HCT116 (cell line): ENCODE results near the gene LNPK. TPM values are rescaled to one million over a fixed set of nuclear protein-coding genes. Genes with fewer than 3 reads are reported as not detected.

Experiments used
- ATAC-seq: fragments of 200-7000 bp; cut with Tn5 transposase; 2 replicates; pipeline ENCODE4 v1.9.1; 2020; ENCODE audit warnings: mild to moderate bottlenecking, moderate library complexity
- BruUV-seq: library from RNA; stranded (reverse); fragments of 400-500 nt; replicated peaks from 2 replicates; lab custom pipeline; 2021; lab: Mats Ljungman, UMichigan
- CTCF ChIA-PET: fragments of 300-600 bp; sonication (Branson Sonifier 250); formaldehyde crosslinking; loops from one replicate; lab custom pipeline; 2021; ENCODE audit warnings: antibody characterized with exemption; lab: Charles Lee
- POLR2A ChIA-PET: fragments of 300-600, 350-600 bp; sonication (Branson Sonifier 250); formaldehyde crosslinking; loops from one replicate; lab custom pipeline; 2021; ENCODE audit warnings: antibody characterized with exemption; lab: Charles Lee
- RAD21 ChIA-PET, 2 experiments: fragments of 300-600 bp; sonication (Branson Sonifier 250); formaldehyde crosslinking; loops; one replicate each; lab custom pipeline; 2023; ENCODE audit warnings: low total read pairs in 2 of 2; ENCODE audit not compliant: uncharacterized antibody in 2 of 2, unreplicated experiment in 2 of 2, low non-redundant PET in 1 of 2; lab: Charles Lee
- DNase-seq: peaks from one replicate; pipeline ENCODE4 v3.0.0-alpha.2; 2010; ENCODE audit warnings: low read depth, low spot score
- H2AFZ ChIP-seq: fragments of 200-600 bp; shearing (Covaris generic), sonication (generic); 2 replicates; pipeline ENCODE4 v1.6.1; 2017; ENCODE audit warnings: low read depth, mixed run types, mixed read lengths, antibody characterized with exemption, low read length; ENCODE audit not compliant: poor library complexity, severe bottlenecking
- H3K27ac ChIP-seq: 2 replicates; pipeline ENCODE4 v1.5.1; 2012; ENCODE audit warnings: low read depth, low read length
- H3K27me3 ChIP-seq: fragments of 200-600 bp; sonication (generic); 2 replicates; pipeline ENCODE4 v1.6.1; 2016; ENCODE audit warnings: mixed run types, low read length, mixed read lengths; ENCODE audit not compliant: insufficient read depth
- H3K36me3 ChIP-seq, 2 experiments: fragments of 200-500 bp in 1 of 2; fragments of 200-600 bp in 1 of 2; sonication (Bioruptor generic) in 1 of 2; sonication (generic) in 1 of 2; 2 replicates each; pipeline versions ENCODE4 v1.5.1 to v1.6.1; 2014 to 2016; ENCODE audit warnings: low read length in 2 of 2, inconsistent platforms in 1 of 2, mixed read lengths in 1 of 2, mixed run types in 1 of 2; ENCODE audit not compliant: insufficient read depth in 2 of 2, control insufficient read depth in 1 of 2
- H3K4me1 ChIP-seq, 2 experiments: fragments of 200-600 bp in 1 of 2; sonication (generic) in 1 of 2; 2 replicates each; pipeline versions ENCODE4 v1.5.1 to v1.6.1; 2012 to 2017; ENCODE audit warnings: low read length in 2 of 2, inconsistent platforms in 1 of 2, mild to moderate bottlenecking in 1 of 2, mixed read lengths in 1 of 2, mixed run types in 1 of 2, moderate library complexity in 1 of 2; ENCODE audit not compliant: insufficient read depth in 2 of 2, control insufficient read depth in 1 of 2
- H3K4me2 ChIP-seq: fragments of 200-600 bp; sonication (generic); 2 replicates; pipeline ENCODE4 v1.6.1; 2017; ENCODE audit warnings: mixed run types, low read length, mixed read lengths
- H3K4me3 ChIP-seq, 2 experiments: fragments of 200-600 bp in 1 of 2; sonication (generic) in 1 of 2; replicated peaks in 1 of 2; 2 replicates each; pipeline ENCODE4 v1.5.1; 2011 to 2016; ENCODE audit warnings: low read length in 2 of 2, control low read depth in 1 of 2, low read depth in 1 of 2, mild to moderate bottlenecking in 1 of 2, mixed read lengths in 1 of 2, mixed run types in 1 of 2
- H3K79me2 ChIP-seq: fragments of 200-600 bp; sonication (generic); 2 replicates; pipeline ENCODE4 v1.6.1; 2017; ENCODE audit warnings: mild to moderate bottlenecking, mixed run types, low read length, moderate library complexity, mixed read lengths; ENCODE audit not compliant: insufficient read depth
- H3K9ac ChIP-seq: fragments of 200-600 bp; sonication (generic); 2 replicates; pipeline ENCODE4 v1.6.1; 2016; ENCODE audit warnings: low read length, mixed read lengths
- H3K9me2 ChIP-seq: fragments of 200-600 bp; sonication (generic), shearing (Covaris generic); 2 replicates; pipeline ENCODE4 v1.6.1; 2017; ENCODE audit warnings: mixed run types, mild to moderate bottlenecking, moderate library complexity; ENCODE audit not compliant: insufficient read depth
- H3K9me3 ChIP-seq, 2 experiments: fragments of 200-500 bp in 1 of 2; fragments of 200-600 bp in 1 of 2; sonication (Bioruptor generic) in 1 of 2; sonication (generic) in 1 of 2; 2 replicates each; pipeline ENCODE4 v1.6.1; 2014 to 2017; ENCODE audit warnings: low read length in 2 of 2, mixed read lengths in 2 of 2, inconsistent platforms in 1 of 2, low read depth in 1 of 2, mild to moderate bottlenecking in 1 of 2, mixed run types in 1 of 2, moderate library complexity in 1 of 2; ENCODE audit not compliant: control insufficient read depth in 1 of 2, insufficient read depth in 1 of 2
- H4K20me1 ChIP-seq: fragments of 200-600 bp; sonication (generic), shearing (Covaris generic); 2 replicates; pipeline ENCODE4 v1.6.1; 2017; ENCODE audit warnings: mixed run types, mild to moderate bottlenecking, moderate library complexity; ENCODE audit not compliant: insufficient read depth
- RAD21 ChIP-seq: IDR thresholded peaks from 2 replicates; pipeline ENCODE4 v1.6.1; 2012; ENCODE audit warnings: low read depth, mild to moderate bottlenecking
- YY1 ChIP-seq: IDR thresholded peaks from 2 replicates; pipeline ENCODE4 v1.6.1; 2011; ENCODE audit warnings: low read length, low read depth, moderate library complexity, mild to moderate bottlenecking; ENCODE audit not compliant: insufficient replicate concordance; ENCODE audit errors: extremely low read depth
- ZFX ChIP-seq: fragments of 450-650 bp; IDR thresholded peaks from 2 replicates; pipeline ENCODE4 v1.6.1; 2017
- ZNF274 ChIP-seq: fragments of 200-500 bp; sonication (Bioruptor generic); IDR thresholded peaks from 2 replicates; pipeline ENCODE4 v1.6.1; 2014; ENCODE audit warnings: mild to moderate bottlenecking, low read depth, low read length, inconsistent platforms
- intact Hi-C: fragments of 100-400 bp; cut with micrococcal nuclease; formaldehyde crosslinking; loops from 2 replicates; pipeline ENCODE4 v1.10.0; 2022
- total RNA-seq: library from RNA; stranded (reverse); gene quantifications from one replicate; pipeline ENCODE4 v1.2.1, GENCODE V29; 2021; ENCODE audit not compliant: unreplicated experiment
- TF ChIP-seq, protein P1 (sequence below): IDR thresholded peaks from 2 replicates; pipeline ENCODE4 v1.6.1; 2012; ENCODE audit warnings: low read depth
- TF ChIP-seq, protein P2 (sequence below): IDR thresholded peaks from 2 replicates; pipeline ENCODE4 v1.6.1; 2012

LNPK gene
- total RNA-seq, 1 experiment from 2014 or later = 22.3 TPM

DNA sequence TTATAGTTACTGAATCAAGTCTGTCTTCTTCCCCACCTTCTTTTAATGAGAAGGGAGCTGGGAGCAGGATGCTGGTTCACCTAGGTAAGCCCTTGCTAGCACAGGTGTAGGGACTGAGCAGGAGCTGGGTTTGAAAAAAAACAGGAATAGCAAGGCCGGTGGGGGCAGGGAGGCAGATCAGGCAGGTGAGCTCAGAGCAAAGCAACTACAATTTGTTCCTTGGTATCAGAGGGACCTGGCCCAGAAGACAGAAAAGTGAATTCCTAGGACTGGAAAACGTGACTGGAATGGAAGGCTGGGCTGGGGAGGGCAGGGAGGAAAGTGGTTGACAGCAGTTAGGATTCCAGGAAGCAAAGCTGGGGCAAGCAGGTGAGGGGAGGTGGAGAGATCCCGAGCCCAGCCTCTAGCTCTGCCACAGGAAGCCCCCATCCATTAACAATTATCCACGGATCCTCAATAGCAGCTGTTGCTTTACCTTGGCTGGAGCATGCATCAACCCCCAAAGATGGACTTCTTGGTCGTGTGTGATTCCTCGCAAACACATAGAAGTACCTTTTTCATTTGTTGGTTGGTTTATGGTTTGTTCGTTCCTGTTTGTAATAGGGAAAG is 118.4 kb downstream of the LNPK start:
- no peak for DNase-seq
- Histone ChIP-seq H3K4me1 (no peaks in the 10 kb centered on the region), H3K4me2 (no peak overlapping the region), H3K4me3 (no peak overlapping the region), H4K20me1 (no peaks in the 10 kb centered on the region), H3K9me3 (no peaks in the 10 kb centered on the region), H3K27ac (no peak overlapping the region), H3K36me3 (no peaks in the 10 kb centered on the region; a peak in 1 of 4 replicates), H2AFZ (no peak overlapping the region), H3K9ac (no peak overlapping the region), H3K27me3 (no peaks in the 10 kb centered on the region), H3K9me2 (no peaks in the 10 kb centered on the region), H3K79me2 (no peaks in the 10 kb centered on the region)
- RAD21 ChIA-PET = no interaction called here
- no TSS peak for BruUV-seq
- no peak for ATAC-seq
- POLR2A ChIA-PET = no interaction called here
- CTCF ChIA-PET = no interaction called here
- TF ChIP-seq RAD21 (no peak), ZFX (no peak), ZNF274 (no peak)
- TF ChIP-seq, protein P1, sequence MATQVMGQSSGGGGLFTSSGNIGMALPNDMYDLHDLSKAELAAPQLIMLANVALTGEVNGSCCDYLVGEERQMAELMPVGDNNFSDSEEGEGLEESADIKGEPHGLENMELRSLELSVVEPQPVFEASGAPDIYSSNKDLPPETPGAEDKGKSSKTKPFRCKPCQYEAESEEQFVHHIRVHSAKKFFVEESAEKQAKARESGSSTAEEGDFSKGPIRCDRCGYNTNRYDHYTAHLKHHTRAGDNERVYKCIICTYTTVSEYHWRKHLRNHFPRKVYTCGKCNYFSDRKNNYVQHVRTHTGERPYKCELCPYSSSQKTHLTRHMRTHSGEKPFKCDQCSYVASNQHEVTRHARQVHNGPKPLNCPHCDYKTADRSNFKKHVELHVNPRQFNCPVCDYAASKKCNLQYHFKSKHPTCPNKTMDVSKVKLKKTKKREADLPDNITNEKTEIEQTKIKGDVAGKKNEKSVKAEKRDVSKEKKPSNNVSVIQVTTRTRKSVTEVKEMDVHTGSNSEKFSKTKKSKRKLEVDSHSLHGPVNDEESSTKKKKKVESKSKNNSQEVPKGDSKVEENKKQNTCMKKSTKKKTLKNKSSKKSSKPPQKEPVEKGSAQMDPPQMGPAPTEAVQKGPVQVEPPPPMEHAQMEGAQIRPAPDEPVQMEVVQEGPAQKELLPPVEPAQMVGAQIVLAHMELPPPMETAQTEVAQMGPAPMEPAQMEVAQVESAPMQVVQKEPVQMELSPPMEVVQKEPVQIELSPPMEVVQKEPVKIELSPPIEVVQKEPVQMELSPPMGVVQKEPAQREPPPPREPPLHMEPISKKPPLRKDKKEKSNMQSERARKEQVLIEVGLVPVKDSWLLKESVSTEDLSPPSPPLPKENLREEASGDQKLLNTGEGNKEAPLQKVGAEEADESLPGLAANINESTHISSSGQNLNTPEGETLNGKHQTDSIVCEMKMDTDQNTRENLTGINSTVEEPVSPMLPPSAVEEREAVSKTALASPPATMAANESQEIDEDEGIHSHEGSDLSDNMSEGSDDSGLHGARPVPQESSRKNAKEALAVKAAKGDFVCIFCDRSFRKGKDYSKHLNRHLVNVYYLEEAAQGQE = no peak
- intact Hi-C loops = no loop called here

DNA sequence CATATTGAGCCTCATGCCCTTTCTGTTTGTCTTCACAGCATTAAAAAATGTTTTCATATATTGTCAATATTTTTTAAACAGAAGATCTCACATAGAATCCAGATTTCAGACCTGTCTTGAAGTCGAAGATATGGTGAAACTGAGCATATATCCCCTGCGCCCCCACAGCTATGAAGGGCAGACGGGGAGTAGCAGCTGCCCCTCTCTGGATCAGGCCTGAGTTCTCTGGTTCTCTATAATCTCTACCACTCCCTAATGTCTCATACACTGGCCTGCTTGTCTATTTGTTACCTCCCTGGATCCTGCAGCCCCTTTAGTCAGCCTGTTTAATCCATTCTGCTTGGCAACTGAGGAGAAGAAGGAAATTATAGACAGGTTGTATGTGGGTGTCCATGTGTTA is 122.4 kb downstream of the LNPK start:
- POLR2A ChIA-PET = no interaction called here
- no peak overlapping the region for H3K4me2 ChIP-seq
- H3K4me3 ChIP-seq = no peak overlapping the region
- ATAC-seq = no peak
- no peak overlapping the region for H3K9ac ChIP-seq
- H3K79me2 ChIP-seq = no peaks in the 10 kb centered on the region
- H2AFZ ChIP-seq = no peak overlapping the region
- H3K27ac ChIP-seq = no peak overlapping the region
- TF ChIP-seq, protein P1 = no peak
- TF ChIP-seq YY1 = no peak
- TF ChIP-seq, protein P2, sequence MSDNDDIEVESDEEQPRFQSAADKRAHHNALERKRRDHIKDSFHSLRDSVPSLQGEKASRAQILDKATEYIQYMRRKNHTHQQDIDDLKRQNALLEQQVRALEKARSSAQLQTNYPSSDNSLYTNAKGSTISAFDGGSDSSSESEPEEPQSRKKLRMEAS = no peak
- TF ChIP-seq, all 23 proteins: peak for 0
- Histone ChIP-seq H4K20me1 (no peaks in the 10 kb centered on the region), H3K9me3 (no peaks in the 10 kb centered on the region), H3K4me1 (no peaks in the 10 kb centered on the region), H3K36me3 (no peaks in the 10 kb centered on the region), H3K9me2 (no peaks in the 10 kb centered on the region), H3K27me3 (no peaks in the 10 kb centered on the region)
- no peak for DNase-seq
- ChIA-PET CTCF (no interaction called here), RAD21 (no interaction called here)
- BruUV-seq = no TSS peak
- intact Hi-C loops = no loop called here
